Right atrium auricular region (tissue), 2 donors: ENCODE measurements around the gene SPOP. TPM values are rescaled to one million over a fixed set of nuclear protein-coding genes. Genes with fewer than 3 reads are reported as not detected.

Experiments
- DNase-seq: peaks from one replicate; pipeline ENCODE4 v3.0.0-alpha.2; 2019; ENCODE audit warnings: low spot score
- H3K27ac ChIP-seq, 2 donors: fragments of 200-600 bp; sonication (generic); 1 replicate in 1 of 2; 2 replicates in 1 of 2; pipeline ENCODE4 v1.5.1; 2016 to 2019
- H3K27me3 ChIP-seq, 2 donors: fragments of 200-600 bp; sonication (generic); one replicate each; pipeline versions ENCODE4 v1.5.1 to v1.6.0; 2017 to 2019
- H3K36me3 ChIP-seq: fragments of 200-600 bp; sonication (generic); one replicate; pipeline ENCODE4 v1.5.1; 2016
- H3K4me1 ChIP-seq, 2 donors: fragments of 200-600 bp; sonication (generic); one replicate each; pipeline versions ENCODE4 v1.5.1 to v1.6.0; 2017 to 2019
- H3K4me3 ChIP-seq, 2 donors: fragments of 200-600 bp; sonication (generic); 1 replicate in 1 of 2; 2 replicates in 1 of 2; pipeline ENCODE4 v1.5.1; 2017 to 2019; ENCODE audit warnings: mild to moderate bottlenecking in 1 of 2, moderate library complexity in 1 of 2
- H3K9me3 ChIP-seq, 2 donors: fragments of 200-600 bp; sonication (generic); one replicate each; pipeline ENCODE4 v1.5.1; 2019
- CTCF ChIP-seq, 2 donors: fragments of 200-600 bp; sonication (generic); IDR thresholded peaks; one replicate each; pipeline ENCODE4 v1.5.1; 2019; ENCODE audit warnings: antibody characterized with exemption in 2 of 2
- total RNA-seq, 2 donors: library from RNA; depleted of rRNA; stranded (reverse); fragments of >200 nt; gene quantifications; one replicate each; pipeline ENCODE4 v1.1.0, GENCODE V29; 2016

SPOP gene
- total RNA-seq, 2 donors from 2014 or later = 40.9 to 71.8 TPM

GRCh38 chr17:49597928-49598655 lies 79.8 kb downstream of the SPOP start:
- Histone ChIP-seq H3K9me3 (no peaks in the 10 kb centered on the region), H3K4me1 (peaks cover 0 to 35% of the 10 kb centered on the region in 2 donors), H3K36me3 (peaks cover 82% of the 10 kb centered on the region), H3K27ac (peak overlapping the region in 1 of 2 donors; percentile 27), H3K27me3 (no peaks in the 10 kb centered on the region), H3K4me3 (no peak overlapping the region)
- TF ChIP-seq CTCF (IDR thresholded peaks at IDR 0.05) = no peak
- no peak for DNase-seq

GRCh38 chr17:49597436-49597835 lies 80.5 kb downstream of the SPOP start:
- Histone ChIP-seq H3K27ac (no peak overlapping the region), H3K9me3 (no peaks in the 10 kb centered on the region), H3K4me1 (peaks cover 0 to 28% of the 10 kb centered on the region in 2 donors), H3K36me3 (peaks cover 85% of the 10 kb centered on the region), H3K4me3 (no peak overlapping the region), H3K27me3 (no peaks in the 10 kb centered on the region)
- TF ChIP-seq CTCF (IDR thresholded peaks at IDR 0.05) = no peak
- DNase-seq = no peak

GRCh38 chr17:49596613-49597244 lies 81.2 kb downstream of the SPOP start:
- Histone ChIP-seq H3K9me3 (no peaks in the 10 kb centered on the region), H3K27ac (peak overlapping the region in 1 of 2 donors; percentile 27), H3K4me3 (no peak overlapping the region), H3K36me3 (peaks cover 80% of the 10 kb centered on the region), H3K4me1 (peaks cover 0 to 21% of the 10 kb centered on the region in 2 donors), H3K27me3 (no peaks in the 10 kb centered on the region)
- TF ChIP-seq CTCF (IDR thresholded peaks at IDR 0.05) = no peak
- no peak for DNase-seq

GRCh38 chr17:49595980-49596379 lies 81.9 kb downstream of the SPOP start:
- H3K36me3 ChIP-seq = peaks cover 72% of the 10 kb centered on the region
- peak overlapping the region in 1 of 2 donors; percentile 27 for H3K27ac ChIP-seq
- H3K9me3 ChIP-seq = no peaks in the 10 kb centered on the region
- H3K4me3 ChIP-seq = no peak overlapping the region
- no peaks in the 10 kb centered on the region for H3K27me3 ChIP-seq
- no peak for TF ChIP-seq CTCF (IDR thresholded peaks at IDR 0.05)
- no peak for DNase-seq
- peaks cover 0 to 20% of the 10 kb centered on the region in 2 donors for H3K4me1 ChIP-seq

- H3K27me3 ChIP-seq = no peaks in the 10 kb centered on the region
Observed at GRCh38 chr17:49595328-49595727, 82.6 kb downstream of the SPOP start.

More at GRCh38 chr17:49595328-49595727, 82.6 kb downstream of the SPOP start:
- Histone ChIP-seq H3K4me3 (no peak overlapping the region), H3K4me1 (peaks cover 0 to 20% of the 10 kb centered on the region in 2 donors), H3K9me3 (no peaks in the 10 kb centered on the region), H3K27ac (no peak overlapping the region), H3K36me3 (peaks cover 69% of the 10 kb centered on the region)
- no peak for TF ChIP-seq CTCF (IDR thresholded peaks at IDR 0.05)
- DNase-seq = no peak
